Measurements from ENCODE around the gene FARS2. TPM values are rescaled to one million over a fixed set of nuclear protein-coding genes. Genes with fewer than 3 reads are reported as not detected.

Gene FARS2
- total and polyA plus RNA-seq, 2 donors (not counting 3 experiments of a cell fraction or from before 2014, with no cell fraction given) = 20.2 to 20.5 TPM

DNA sequence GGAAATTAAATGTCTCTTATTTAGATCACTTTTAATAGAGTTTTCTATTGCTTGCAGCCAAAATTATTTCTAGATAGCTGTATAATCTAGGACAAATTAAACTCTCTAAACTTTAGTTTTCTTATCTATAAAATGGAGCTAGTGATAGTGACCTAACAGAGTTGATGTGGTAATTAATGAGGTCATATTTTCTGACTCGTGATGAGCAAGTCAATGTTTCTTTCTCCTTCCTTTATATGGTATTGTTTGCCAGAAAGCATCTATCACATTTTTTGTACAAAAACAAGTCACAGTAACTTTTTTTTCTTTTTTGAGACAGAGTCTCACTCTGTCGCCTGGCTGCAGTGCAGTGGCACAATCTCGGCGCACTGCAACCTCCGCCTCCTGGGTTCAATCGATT is 267.7 kb downstream of the FARS2 start:
- Histone ChIP-seq H3K79me2 (ENCODE audit: control insufficient read depth, insufficient read depth, low read length) (no peaks in the 10 kb centered on the region), H3K4me3 (replicated peaks in 1 of 3; ENCODE audit: insufficient read depth in 1 of 3, low read depth in 1 of 3, low read length in 3 of 3) (no peak overlapping the region), H2AFZ (ENCODE audit: low read depth, low read length) (no peak overlapping the region), H3K9ac (replicated peaks; ENCODE audit: extremely low read depth, insufficient read depth, low read length) (no peak overlapping the region), H3K4me2 (ENCODE audit: insufficient read depth, low read length) (no peak overlapping the region), H3K36me3 (ENCODE audit: control insufficient read depth in 2 of 2, extremely low read depth in 1 of 2, insufficient read depth in 2 of 2, low read length in 2 of 2) (no peaks in the 10 kb centered on the region), H3K27me3 (ENCODE audit: control insufficient read depth in 2 of 2, insufficient read depth in 2 of 2, low read length in 2 of 2) (no peaks in the 10 kb centered on the region), H3K27ac (ENCODE audit: insufficient read depth, low read depth, low read length) (no peak overlapping the region), H3K9me3 (replicated peaks; ENCODE audit: control insufficient read depth, insufficient read depth, low read length) (no peaks in the 10 kb centered on the region), H4K20me1 (replicated peaks; ENCODE audit: control insufficient read depth, extremely low read depth, insufficient read depth, low read length) (no peaks in the 10 kb centered on the region), H3K9me1 (replicated peaks; ENCODE audit: control insufficient read depth, extremely low read depth, insufficient read depth, low read length) (no peaks in the 10 kb centered on the region), H3K4me1 (ENCODE audit: control insufficient read depth, extremely low read depth, insufficient read depth, low read length) (no peaks in the 10 kb centered on the region)
- no TSS peak for BruUV-seq (replicated peaks)
- ChIA-PET POLR2A (no interaction called here), CTCF (interaction anchor here (1.5 kb wide), 1 partner anchor 58 kb away, joined by 3 read pairs; no protein-coding TSS in a partner anchor)
- TF ChIP-seq, protein P1, sequence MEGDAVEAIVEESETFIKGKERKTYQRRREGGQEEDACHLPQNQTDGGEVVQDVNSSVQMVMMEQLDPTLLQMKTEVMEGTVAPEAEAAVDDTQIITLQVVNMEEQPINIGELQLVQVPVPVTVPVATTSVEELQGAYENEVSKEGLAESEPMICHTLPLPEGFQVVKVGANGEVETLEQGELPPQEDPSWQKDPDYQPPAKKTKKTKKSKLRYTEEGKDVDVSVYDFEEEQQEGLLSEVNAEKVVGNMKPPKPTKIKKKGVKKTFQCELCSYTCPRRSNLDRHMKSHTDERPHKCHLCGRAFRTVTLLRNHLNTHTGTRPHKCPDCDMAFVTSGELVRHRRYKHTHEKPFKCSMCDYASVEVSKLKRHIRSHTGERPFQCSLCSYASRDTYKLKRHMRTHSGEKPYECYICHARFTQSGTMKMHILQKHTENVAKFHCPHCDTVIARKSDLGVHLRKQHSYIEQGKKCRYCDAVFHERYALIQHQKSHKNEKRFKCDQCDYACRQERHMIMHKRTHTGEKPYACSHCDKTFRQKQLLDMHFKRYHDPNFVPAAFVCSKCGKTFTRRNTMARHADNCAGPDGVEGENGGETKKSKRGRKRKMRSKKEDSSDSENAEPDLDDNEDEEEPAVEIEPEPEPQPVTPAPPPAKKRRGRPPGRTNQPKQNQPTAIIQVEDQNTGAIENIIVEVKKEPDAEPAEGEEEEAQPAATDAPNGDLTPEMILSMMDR (IDR thresholded peaks at IDR 0.05; ENCODE audit: extremely low read depth in 1 of 2, insufficient read depth in 1 of 2, low read depth in 1 of 2, low read length in 2 of 2) = no peak
- no peak for TF ChIP-seq POLR2AphosphoS5 (IDR thresholded peaks at IDR 0.05; ENCODE audit: insufficient read depth, low read depth, low read length)
- TF ChIP-seq GATA2 (IDR thresholded peaks at IDR 0.05; ENCODE audit: insufficient read depth, insufficient read length, low read depth, low read length) = no peak
- TF ChIP-seq POLR2A (IDR thresholded peaks at IDR 0.05; ENCODE audit: low read depth, low read length) = no peak
- TF ChIP-seq JUN (IDR thresholded peaks at IDR 0.05; ENCODE audit: borderline replicate concordance, insufficient read depth, insufficient read length, low read depth) = no peak
- TF ChIP-seq MYC (IDR thresholded peaks at IDR 0.05; ENCODE audit: low read depth, low read length) = no peak
- TF ChIP-seq, protein P2, sequence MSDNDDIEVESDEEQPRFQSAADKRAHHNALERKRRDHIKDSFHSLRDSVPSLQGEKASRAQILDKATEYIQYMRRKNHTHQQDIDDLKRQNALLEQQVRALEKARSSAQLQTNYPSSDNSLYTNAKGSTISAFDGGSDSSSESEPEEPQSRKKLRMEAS (IDR thresholded peaks at IDR 0.05; ENCODE audit: insufficient read depth, insufficient read length) = no peak
- TF ChIP-seq EZH2 (IDR thresholded peaks at IDR 0.05; ENCODE audit: borderline replicate concordance, low read depth, low read length, severe bottlenecking) = no peak
- no peak for TF ChIP-seq FOS (IDR thresholded peaks at IDR 0.05; ENCODE audit: borderline replicate concordance, insufficient read depth, low read length)
- dilution Hi-C loops (cut with MboI; ENCODE audit: extremely low pct_ligation_motif_present, low sequenced_read_pairs) (no loop called here), intact Hi-C loops (cut with micrococcal nuclease) (no loop called here)
- DNase-seq (ENCODE audit: low read depth, low spot score) = no peak
- FAIRE-seq = no peak
